Fibroblast of lung (primary cell): Measurements from ENCODE around the gene SDK2. TPM values are rescaled to one million over a fixed set of nuclear protein-coding genes. Genes with fewer than 3 reads are reported as not detected.

ENCODE experiments used
- DNase-seq, 2 donors: peaks; one replicate each; pipeline versions ENCODE4 v3.0.0 to v3.0.0-alpha.2; 2010; ENCODE audit warnings: low read depth in 2 of 2
- H2AFZ ChIP-seq: 2 replicates; pipeline ENCODE4 v1.5.1; 2012; ENCODE audit warnings: low read length, control low read depth, inconsistent platforms
- H3K27ac ChIP-seq: 2 replicates; pipeline ENCODE4 v1.5.1; 2011; ENCODE audit warnings: low read length, control low read depth; ENCODE audit not compliant: insufficient read depth
- H3K27me3 ChIP-seq: 2 replicates; pipeline ENCODE4 v1.5.1; 2011; ENCODE audit warnings: mild to moderate bottlenecking, low read length; ENCODE audit not compliant: control insufficient read depth, insufficient read depth
- H3K36me3 ChIP-seq: 2 replicates; pipeline ENCODE4 v1.5.1; 2011; ENCODE audit warnings: low read length; ENCODE audit not compliant: control insufficient read depth, insufficient read depth
- H3K4me1 ChIP-seq: 2 replicates; pipeline ENCODE4 v1.5.1; 2011; ENCODE audit warnings: low read length; ENCODE audit not compliant: control insufficient read depth, insufficient read depth; ENCODE audit errors: extremely low read depth
- H3K4me2 ChIP-seq: 2 replicates; pipeline ENCODE4 v1.5.1; 2011; ENCODE audit warnings: low read length, control low read depth; ENCODE audit not compliant: insufficient read depth; ENCODE audit errors: extremely low read depth
- H3K4me3 ChIP-seq, 4 experiments: fragments of 200-600 bp in 1 of 4; sonication (generic) in 1 of 4; replicated peaks in 1 of 4; 2 replicates each; pipeline ENCODE4 v1.5.1; 2011 to 2016; ENCODE audit warnings: low read length in 4 of 4, low read depth in 3 of 4, mild to moderate bottlenecking in 3 of 4, control low read depth in 2 of 4, inconsistent platforms in 1 of 4, mixed read lengths in 1 of 4; ENCODE audit not compliant: insufficient read depth in 1 of 4; ENCODE audit errors: control extremely low read depth in 1 of 4
- H3K79me2 ChIP-seq: 2 replicates; pipeline ENCODE4 v1.5.1; 2012; ENCODE audit warnings: mild to moderate bottlenecking, low read length, inconsistent platforms; ENCODE audit not compliant: control insufficient read depth, insufficient read depth
- H3K9ac ChIP-seq: 2 replicates; pipeline ENCODE4 v1.5.1; 2011; ENCODE audit warnings: mild to moderate bottlenecking, low read length, control low read depth; ENCODE audit not compliant: insufficient read depth
- H3K9me3 ChIP-seq: 2 replicates; pipeline ENCODE4 v1.5.1; 2012; ENCODE audit warnings: low read depth, low read length; ENCODE audit not compliant: control insufficient read depth, insufficient read depth
- H4K20me1 ChIP-seq: 2 replicates; pipeline ENCODE4 v1.5.1; 2011; ENCODE audit warnings: low read length; ENCODE audit not compliant: control insufficient read depth, insufficient read depth; ENCODE audit errors: extremely low read depth
- CTCF ChIP-seq, 2 donors: IDR thresholded peaks in 1 of 2; conservative IDR thresholded peaks in 1 of 2; 1 replicate in 1 of 2; 2 replicates in 1 of 2; pipeline ENCODE4 v1.5.1; 2011 to 2012; ENCODE audit warnings: low read length in 2 of 2, control low read depth in 1 of 2, inconsistent platforms in 1 of 2, low read depth in 1 of 2, mild to moderate bottlenecking in 1 of 2
- EZH2 ChIP-seq: IDR thresholded peaks from 2 replicates; pipeline ENCODE4 v1.5.1; 2012; ENCODE audit warnings: low read length, control low read depth, mild to moderate bottlenecking; ENCODE audit errors: missing control alignments
- polyA plus RNA-seq, 2 donors: library from polyadenylated mRNA; depleted of rRNA in 1 of 2; stranded (reverse) in 1 of 2; unstranded in 1 of 2; fragments of >200 nt; gene quantifications; 2 replicates each; pipeline ENCODE4 v1.2.1, GENCODE V29; 2011 to 2012; ENCODE audit warnings: missing spikeins in 1 of 2
- total RNA-seq: library from RNA; depleted of rRNA; stranded (reverse); fragments of >200 nt; gene quantifications from 2 replicates; pipeline ENCODE4 v1.2.1, GENCODE V29; 2014

The SDK2 gene
- total and polyA plus RNA-seq, 2 donors (not counting 1 experiment from before 2014, with no cell fraction given), result under 0.01 to 0.01 TPM

- no peak for TF ChIP-seq EZH2
- no peak for TF ChIP-seq CTCF (conservative IDR thresholded peaks at IDR 0.05 in 1 of 2, IDR thresholded peaks at IDR 0.05 in 1 of 2; ENCODE audit: low read depth in 1 of 2, low read length in 2 of 2)
- Histone ChIP-seq H4K20me1 (no peaks in the 10 kb centered on the region), H3K27me3 (no peaks in the 10 kb centered on the region), H3K4me2 (no peak overlapping the region), H3K27ac (no peak overlapping the region), H3K4me3 (no peak overlapping the region), H3K79me2 (no peaks in the 10 kb centered on the region), H2AFZ (no peak overlapping the region), H3K9me3 (no peaks in the 10 kb centered on the region), H3K9ac (no peak overlapping the region), H3K36me3 (no peaks in the 10 kb centered on the region), H3K4me1 (no peaks in the 10 kb centered on the region)
- no peak for DNase-seq
Observed at GRCh38 chr17:73496232-73496631, 148.0 kb downstream of the SDK2 start.

GRCh38 chr17:73495641-73496040 lies 148.6 kb downstream of the SDK2 start:
- Histone ChIP-seq H2AFZ (no peak overlapping the region), H3K4me3 (no peak overlapping the region), H3K27me3 (no peaks in the 10 kb centered on the region), H4K20me1 (no peaks in the 10 kb centered on the region), H3K79me2 (no peaks in the 10 kb centered on the region), H3K9ac (no peak overlapping the region), H3K36me3 (no peaks in the 10 kb centered on the region), H3K4me1 (no peaks in the 10 kb centered on the region), H3K4me2 (no peak overlapping the region), H3K27ac (no peak overlapping the region), H3K9me3 (no peaks in the 10 kb centered on the region)
- no peak for TF ChIP-seq EZH2
- no peak for TF ChIP-seq CTCF (conservative IDR thresholded peaks at IDR 0.05 in 1 of 2, IDR thresholded peaks at IDR 0.05 in 1 of 2; ENCODE audit: low read depth in 1 of 2, low read length in 2 of 2)
- no peak for DNase-seq

- Histone ChIP-seq H3K4me1 (no peaks in the 10 kb centered on the region), H3K4me3 (no peak overlapping the region), H3K9ac (no peak overlapping the region), H3K4me2 (no peak overlapping the region), H4K20me1 (no peaks in the 10 kb centered on the region), H3K36me3 (no peaks in the 10 kb centered on the region), H3K9me3 (no peaks in the 10 kb centered on the region), H3K27me3 (no peaks in the 10 kb centered on the region), H3K79me2 (no peaks in the 10 kb centered on the region), H3K27ac (no peak overlapping the region), H2AFZ (no peak overlapping the region)
- no peak for DNase-seq
- TF ChIP-seq CTCF (conservative IDR thresholded peaks at IDR 0.05 in 1 of 2, IDR thresholded peaks at IDR 0.05 in 1 of 2; ENCODE audit: low read depth in 1 of 2, low read length in 2 of 2), result no peak
- TF ChIP-seq EZH2, result no peak
Observed at GRCh38 chr17:73494950-73495349, 149.3 kb downstream of the SDK2 start.
